Stromal cell of bone marrow (primary cell): ENCODE results near the gene CABLES2.

Experiments
- DNase-seq: peaks from one replicate; pipeline ENCODE4 v3.0.0-alpha.2; 2012; ENCODE audit warnings: low read depth

CABLES2 gene

DNA sequence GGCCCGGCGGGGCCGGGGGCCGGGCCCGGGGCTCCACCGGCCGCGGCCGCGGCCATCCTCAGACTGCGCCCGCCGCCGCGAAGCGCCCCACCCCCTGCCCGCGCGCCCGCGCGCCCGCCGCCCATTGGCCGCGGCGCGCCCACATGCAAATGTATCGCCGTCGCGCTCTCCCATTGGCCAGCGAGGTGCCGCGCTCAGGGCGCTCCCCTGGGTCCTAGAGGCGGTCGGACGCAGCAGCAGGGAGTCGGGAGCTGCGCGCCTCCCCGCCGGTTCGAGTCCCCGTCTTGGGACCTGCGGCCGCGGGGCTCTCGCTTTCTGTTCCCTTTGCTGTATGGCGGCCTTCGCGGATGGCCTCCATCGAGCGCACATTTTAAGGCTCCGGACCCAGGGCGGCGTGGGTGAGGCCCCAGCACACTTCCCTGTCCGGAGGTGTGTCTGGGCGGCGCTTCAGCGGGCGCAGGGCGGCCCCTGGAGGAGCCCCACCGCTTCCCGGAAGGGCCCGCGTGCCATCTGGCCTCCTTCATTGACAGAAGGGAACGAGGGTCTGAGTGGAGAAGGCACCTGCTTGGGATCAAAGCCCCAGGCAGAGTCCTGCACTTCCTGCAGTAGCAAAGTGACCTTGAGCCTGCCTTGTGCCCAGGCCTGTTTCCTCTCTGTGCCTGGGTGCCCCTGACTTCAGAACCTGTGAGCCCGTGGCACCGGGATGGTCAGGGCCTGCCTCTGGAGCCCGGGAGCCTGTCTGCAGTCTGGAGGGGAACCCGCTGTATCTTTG, at the start of gene CABLES2:
Gene CABLES2 (minus strand): TSS at position 65 of the 772 bp plus-strand sequence. CDS start 9 bp downstream, at position 56.
- peak; percentile 87 for DNase-seq

DNA sequence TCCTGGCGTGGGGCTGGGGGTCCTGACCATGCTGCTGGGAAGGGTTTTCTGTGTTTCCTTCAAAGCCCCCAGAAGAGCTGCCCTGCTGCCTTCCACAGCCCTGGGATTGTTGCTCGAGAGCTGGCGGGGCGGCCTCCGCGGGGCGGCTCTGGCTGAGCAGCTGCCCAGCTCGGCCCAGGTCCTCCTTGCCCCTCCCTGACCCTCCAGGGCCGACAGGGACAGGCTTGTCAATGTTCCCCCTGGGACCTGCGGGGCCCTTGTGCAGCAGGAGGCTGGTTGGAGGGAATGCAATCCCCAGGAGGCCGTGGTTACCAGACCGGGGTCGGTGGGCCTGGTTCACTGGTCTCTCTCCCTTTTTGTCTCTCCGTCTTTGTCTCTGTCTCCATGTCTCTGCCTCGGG, 48.8 kb upstream of the CABLES2 start:
- DNase-seq, result no peak

GRCh38 chr20:62454904-62455636, 48.0 kb upstream of the CABLES2 start:
- DNase-seq, result no peak

DNA sequence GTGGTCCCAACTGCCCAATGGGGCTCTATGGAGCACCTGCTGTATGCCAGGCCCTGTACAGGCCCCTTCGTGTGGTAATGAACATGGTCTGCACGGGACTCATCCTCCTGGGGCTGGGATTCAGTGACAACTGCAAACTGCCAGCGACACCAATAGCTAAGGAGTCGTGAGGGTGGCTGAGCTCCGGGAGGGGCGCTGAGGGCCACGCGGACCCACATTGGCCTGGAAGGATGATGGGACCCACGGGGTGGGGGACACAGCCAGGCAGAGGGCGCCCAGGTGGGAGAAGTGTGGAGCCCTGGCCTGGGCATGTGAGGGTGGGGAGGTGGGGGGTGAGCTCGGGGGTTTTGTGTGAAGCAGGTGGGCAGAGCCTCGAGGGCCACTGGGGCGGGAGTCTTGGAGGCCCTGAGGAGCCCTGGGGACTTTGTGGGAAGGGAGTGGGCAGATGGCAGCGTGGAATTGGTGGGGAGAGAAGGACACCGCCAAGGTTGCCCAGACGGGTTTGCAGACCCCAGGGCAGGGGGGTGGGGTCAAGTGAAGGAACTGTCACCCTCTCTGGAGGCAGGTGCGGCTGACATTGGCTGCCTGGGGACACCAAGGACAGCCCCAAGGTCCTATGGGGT, 46.2 kb upstream of the CABLES2 start:
- no peak for DNase-seq

GRCh38 chr20:62452475-62453095, 45.5 kb upstream of the CABLES2 start:
- no peak for DNase-seq

DNA sequence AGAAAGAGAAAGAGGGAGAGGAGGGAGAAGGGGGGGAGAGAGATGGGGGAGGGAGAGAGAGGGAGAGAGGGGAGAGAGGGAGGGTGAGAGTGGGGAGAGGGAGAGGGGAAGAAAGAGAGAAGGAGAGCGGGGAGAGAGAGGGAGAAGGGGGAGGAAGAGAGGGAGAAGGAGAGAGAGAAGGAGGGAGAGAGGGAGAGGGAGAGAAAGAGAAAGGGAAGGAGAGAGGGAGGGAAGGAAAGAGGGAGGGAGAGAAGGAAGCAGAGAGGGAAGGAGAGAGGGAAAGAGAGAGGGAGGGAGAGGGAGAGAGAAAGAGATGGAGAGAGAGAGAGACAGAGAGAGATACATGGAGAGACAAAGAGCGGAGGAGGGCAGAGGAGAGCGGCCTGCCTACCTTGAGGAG, 44.9 kb upstream of the CABLES2 start:
- no peak for DNase-seq

- no peak for DNase-seq
These were observed 44.2 kb upstream of the CABLES2 start for GRCh38 chr20:62451156-62451767.

GRCh38 chr20:62449951-62450691, 43.0 kb upstream of the CABLES2 start:
- DNase-seq, result no peak

DNA sequence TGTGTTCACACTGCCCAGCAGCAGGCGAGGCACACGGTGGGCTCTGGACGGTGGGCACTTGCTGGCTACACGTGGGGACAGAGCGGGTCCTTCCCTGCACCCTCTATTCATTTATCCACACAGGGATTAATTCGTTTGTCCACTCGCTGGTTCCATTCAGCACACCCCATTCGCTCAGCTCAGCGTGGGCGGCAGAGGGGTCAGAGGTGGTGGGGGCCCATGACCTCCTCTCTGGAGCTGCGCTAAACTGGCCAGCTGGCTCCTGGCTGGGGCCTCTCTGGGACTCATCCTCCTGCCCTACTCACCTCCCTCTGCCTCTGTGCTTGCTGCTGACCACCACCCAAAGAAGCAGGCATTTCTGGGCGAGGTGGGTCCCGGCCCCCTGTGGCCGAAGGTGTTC, 41.7 kb upstream of the CABLES2 start:
- DNase-seq, result no peak

DNA sequence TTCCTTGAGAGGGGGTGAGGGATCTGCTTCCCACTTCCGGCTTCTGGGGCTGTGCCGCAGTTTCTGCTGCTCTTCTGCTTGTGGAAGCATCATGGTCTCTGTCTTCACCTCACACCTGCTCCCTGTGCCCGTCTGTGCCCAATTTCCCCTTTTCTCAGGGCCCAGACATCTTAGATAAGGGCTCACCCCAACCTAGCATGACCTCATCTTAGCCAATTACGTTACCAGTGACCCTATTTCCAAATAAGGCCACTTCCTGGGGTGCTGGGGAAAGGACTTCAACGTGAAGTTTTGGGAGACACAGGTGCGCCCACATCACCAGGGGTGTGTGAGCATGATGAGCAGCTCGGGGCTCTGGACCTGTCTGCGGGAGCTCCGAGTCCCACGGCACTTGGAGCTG, 41.0 kb upstream of the CABLES2 start:
- no peak for DNase-seq

DNA sequence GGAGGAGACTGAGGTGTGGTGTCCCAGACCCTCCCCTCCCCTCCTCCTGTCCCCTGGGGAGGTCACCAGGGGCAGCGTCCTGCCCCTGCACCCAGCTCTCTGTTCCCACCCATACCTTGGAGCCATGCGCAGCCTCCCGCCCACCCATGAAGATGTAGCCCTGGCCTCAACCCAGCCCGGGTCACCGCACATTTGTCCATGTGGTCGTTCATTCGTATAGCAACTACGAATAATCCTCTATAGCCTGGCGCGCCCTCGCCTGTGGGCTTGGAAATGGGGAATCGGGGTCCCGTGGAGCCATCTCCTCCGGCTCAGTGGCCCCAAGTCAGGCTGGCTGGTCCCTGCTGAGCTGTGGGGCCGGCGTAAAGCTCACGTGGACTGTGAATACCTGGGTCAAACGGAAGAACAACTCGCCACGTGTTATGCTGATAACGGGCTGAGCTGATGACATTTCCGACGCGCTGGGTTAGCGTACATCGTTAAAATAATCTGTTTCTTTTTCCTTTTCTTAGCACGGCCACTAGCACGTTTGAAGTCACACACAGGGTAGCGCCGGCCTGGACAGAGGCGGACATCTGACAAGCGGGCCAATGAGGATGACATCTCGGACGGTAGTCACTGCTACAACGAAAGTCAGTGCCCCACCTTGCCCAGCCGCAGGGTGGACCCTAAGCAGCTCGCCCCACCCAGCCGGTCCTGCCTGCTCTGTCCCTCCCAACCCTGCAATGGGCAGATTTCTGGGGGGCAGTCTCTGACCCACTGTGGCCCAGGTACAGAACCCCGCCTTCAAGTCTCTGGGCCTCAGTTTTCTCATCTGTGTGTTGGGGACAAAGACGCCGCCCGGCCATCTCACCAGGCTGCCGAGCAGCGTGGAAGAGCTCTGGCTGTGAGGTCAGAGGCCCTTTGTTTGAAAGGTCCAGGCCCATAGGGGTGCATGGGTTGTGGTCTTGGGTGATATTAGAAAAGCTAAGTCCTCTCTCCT, 40.1 kb upstream of the CABLES2 start:
- no peak for DNase-seq

DNA sequence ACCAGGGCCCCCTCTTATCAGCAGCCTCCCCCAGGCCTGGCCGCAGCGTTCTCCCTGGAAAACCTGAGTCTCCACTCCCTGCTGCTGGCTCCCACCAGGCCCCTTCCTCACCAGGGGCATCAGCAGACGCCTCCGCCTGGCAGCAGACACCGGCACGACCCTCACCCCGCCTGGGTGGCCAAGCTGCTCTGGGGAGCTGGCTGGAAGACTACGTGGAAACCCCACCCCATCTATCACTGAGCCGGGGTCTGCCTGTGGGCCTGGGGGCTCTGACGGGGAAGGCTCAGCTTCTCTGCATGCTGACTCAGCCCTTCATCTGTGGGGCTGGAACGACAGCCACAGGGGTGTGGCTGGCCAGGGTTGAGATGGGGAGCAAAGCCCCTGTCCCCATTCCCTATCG, 39.4 kb upstream of the CABLES2 start:
- no peak for DNase-seq

DNA sequence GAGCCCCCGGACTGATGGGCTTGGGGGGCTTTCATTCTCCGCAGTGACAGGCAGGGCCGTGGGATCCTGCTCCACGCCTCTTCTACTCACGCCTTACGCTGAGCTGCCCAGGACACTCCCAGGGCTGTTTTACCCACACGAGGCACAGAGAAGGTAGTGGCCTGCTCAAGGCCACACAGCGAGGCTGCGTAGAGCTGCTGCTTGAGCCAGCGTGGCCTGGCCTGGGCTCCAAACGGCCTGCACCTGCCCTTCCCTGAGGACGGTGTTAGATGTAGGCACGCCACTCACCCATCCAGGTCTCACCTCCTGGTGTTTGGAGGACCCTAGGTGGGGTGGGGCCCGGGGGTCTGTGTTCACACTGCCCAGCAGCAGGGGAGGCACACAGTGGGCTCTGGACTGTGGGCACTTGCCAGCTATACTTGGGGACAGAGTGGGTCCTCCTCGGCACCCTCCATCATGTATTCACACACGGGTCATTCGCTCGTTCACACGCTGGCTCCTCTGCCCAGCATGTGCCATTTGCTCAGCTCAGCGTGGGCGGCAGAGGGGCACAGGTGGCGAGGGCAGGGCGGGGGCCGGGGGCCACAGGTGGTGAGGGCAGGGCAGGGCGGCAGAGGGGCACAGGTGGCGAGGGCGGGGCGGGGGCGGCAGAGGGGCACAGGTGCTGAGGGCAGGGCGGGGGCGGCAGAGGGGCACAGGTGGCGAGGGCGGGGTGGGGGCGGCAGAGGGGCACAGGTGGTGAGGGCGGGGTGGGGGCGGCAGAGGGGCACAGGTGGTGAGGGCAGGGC, 38.7 kb upstream of the CABLES2 start:
- no peak for DNase-seq

- DNase-seq, result no peak
These were observed 37.2 kb upstream of the CABLES2 start for GRCh38 chr20:62444286-62444685.

GRCh38 chr20:62441987-62442539, 35.0 kb upstream of the CABLES2 start:
- no peak for DNase-seq

- no peak for DNase-seq
These were observed 32.1 kb upstream of the CABLES2 start for GRCh38 chr20:62439218-62439617.

GRCh38 chr20:62437927-62438326, 30.8 kb upstream of the CABLES2 start:
- no peak for DNase-seq

DNA sequence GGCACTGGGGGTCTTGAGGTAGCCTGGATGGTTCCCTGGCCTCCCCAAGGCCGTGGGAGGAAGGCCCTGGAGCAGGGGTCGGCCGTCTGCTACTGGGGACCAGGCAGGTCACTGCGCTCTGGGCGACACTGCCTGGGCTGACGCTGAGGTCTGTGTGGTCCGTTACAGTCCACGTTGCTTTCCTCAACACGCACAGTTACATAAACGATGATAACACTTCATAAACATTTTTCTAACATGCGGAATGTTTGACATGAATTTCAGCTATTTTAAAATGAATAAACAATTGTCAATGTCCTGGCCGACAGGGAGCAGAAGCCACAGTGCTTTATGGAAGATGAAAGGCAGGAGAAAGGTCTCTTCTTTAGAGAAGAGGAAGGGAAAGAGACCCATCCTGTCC, 30.4 kb upstream of the CABLES2 start:
- DNase-seq, result no peak

DNA sequence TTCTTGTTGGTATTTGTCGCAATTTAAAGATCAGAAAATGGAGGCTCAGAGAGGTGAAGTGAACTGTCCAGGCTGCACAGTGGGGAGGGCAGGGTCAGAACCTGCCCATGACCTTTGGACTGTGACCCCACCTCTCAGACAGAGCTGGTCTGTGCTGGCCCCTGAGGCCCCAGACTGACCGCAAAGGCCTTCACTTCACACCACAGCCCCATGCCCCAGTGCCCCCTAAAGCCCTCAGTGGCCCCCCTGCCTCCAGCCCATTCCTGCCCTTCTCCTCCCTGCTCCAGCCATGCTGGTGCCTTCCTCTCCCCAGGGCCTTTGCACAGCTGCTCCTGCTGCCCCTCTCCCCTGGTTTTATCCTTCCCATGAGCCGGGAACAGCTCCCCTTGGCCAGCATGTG, 29.6 kb upstream of the CABLES2 start:
- no peak for DNase-seq
